NB4 (cell line): ENCODE data around the gene SMARCAL1.
"Not testable (repeated sequence)": the region's sequence is repeated elsewhere in the genome, so short reads cannot be mapped to it uniquely, and the experiment has no call there.

ENCODE experiments used
- DNase-seq: peaks from one replicate; pipeline ENCODE4 v3.0.0; 2010; ENCODE audit warnings: low read depth
- H3K4me3 ChIP-seq: one replicate; pipeline ENCODE4 v1.5.1; 2011; ENCODE audit warnings: mild to moderate bottlenecking, low read depth, low read length, moderate library complexity
- MYC ChIP-seq: IDR thresholded peaks from 2 replicates; pipeline ENCODE4 v1.6.1; 2011; ENCODE audit warnings: low read depth, low read length
- POLR2A ChIP-seq: IDR thresholded peaks from 2 replicates; pipeline ENCODE4 v1.6.1; 2011; ENCODE audit warnings: mild to moderate bottlenecking; ENCODE audit not compliant: insufficient read length; ENCODE audit errors: extremely low read depth
- TF ChIP-seq, protein P1 (sequence below): IDR thresholded peaks from 2 replicates; pipeline ENCODE4 v1.6.1; 2011; ENCODE audit warnings: low read depth, low read length
- TF ChIP-seq, protein P2 (sequence below): IDR thresholded peaks from one replicate; pipeline ENCODE4 v1.5.1; 2012; ENCODE audit warnings: low read depth, low read length

SMARCAL1 gene

DNA sequence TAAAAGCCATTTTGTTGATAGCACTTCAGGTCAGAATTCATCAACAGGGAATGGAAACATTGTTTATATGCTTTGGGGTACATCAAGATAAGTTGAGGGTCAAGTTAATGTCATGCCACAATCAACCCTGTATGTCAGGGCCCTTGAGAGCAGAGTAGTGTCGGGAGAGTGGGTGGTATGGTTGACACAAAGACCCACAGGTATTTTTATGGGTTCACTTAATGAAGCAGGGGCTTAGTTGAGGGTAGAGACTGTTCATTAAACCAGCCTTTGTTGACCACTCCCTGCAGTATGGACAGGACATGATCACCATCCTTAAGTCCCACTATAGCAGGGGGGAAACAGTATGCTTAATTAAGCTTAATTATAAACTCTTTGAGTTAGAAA, 92.1 kb downstream of the SMARCAL1 start:
- H3K4me3 ChIP-seq: no peak overlapping the region
- peak; percentile 34 for DNase-seq
- TF ChIP-seq POLR2A: peak; percentile 15
- TF ChIP-seq, protein P1, sequence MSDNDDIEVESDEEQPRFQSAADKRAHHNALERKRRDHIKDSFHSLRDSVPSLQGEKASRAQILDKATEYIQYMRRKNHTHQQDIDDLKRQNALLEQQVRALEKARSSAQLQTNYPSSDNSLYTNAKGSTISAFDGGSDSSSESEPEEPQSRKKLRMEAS: no peak

DNA sequence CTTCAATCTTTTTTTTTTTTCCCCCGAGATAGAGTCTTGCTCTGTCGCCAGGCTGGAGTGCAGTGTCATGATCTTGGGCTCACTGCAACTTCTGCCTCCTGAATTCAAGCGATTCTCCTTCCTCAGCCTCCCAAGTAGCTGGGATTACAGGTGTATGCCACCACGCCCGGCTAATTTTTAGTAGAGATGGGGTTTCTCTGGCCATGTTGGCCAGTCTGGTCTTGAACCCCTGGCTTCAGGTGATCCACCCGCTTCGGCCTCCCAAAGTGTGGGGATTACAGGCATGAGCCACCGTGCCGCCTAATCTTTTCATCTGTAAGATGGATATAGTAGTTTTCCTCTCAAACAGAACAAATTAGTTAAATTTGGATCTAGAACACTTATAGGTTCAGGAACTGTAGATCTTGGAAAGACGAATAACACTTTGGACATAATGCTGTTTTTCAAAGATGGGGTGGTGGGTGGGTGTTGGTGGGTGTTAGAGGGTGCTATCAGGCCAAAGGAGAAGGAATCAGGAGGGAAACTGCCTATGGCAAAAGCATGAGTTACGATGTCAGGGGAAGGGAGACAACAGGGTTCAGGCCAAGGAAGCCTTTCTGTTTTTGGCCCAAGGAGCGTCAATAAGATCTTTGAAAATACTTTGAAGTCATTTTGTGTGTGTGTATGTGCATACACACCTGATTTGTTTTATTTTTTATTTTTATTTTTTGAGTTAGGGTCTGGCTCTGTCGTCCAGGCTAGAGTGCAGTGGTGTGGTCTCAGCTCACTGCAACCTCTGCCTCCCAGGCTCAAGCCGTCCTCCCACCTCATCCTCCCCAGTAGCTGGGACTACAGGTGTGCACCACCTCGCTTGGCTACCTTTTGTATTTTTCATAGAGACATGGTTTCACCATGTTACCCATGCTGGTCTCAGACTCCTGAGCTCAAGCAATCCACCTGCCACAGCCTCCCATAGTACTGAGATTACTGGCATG, 93.1 kb downstream of the SMARCAL1 start:
- peak; percentile 45 for DNase-seq
- TF ChIP-seq, protein P1: no peak
- no peak for TF ChIP-seq POLR2A
- no peak for TF ChIP-seq MYC
- TF ChIP-seq, protein P2, sequence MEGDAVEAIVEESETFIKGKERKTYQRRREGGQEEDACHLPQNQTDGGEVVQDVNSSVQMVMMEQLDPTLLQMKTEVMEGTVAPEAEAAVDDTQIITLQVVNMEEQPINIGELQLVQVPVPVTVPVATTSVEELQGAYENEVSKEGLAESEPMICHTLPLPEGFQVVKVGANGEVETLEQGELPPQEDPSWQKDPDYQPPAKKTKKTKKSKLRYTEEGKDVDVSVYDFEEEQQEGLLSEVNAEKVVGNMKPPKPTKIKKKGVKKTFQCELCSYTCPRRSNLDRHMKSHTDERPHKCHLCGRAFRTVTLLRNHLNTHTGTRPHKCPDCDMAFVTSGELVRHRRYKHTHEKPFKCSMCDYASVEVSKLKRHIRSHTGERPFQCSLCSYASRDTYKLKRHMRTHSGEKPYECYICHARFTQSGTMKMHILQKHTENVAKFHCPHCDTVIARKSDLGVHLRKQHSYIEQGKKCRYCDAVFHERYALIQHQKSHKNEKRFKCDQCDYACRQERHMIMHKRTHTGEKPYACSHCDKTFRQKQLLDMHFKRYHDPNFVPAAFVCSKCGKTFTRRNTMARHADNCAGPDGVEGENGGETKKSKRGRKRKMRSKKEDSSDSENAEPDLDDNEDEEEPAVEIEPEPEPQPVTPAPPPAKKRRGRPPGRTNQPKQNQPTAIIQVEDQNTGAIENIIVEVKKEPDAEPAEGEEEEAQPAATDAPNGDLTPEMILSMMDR: no peak
- no peak overlapping the region for H3K4me3 ChIP-seq

DNA sequence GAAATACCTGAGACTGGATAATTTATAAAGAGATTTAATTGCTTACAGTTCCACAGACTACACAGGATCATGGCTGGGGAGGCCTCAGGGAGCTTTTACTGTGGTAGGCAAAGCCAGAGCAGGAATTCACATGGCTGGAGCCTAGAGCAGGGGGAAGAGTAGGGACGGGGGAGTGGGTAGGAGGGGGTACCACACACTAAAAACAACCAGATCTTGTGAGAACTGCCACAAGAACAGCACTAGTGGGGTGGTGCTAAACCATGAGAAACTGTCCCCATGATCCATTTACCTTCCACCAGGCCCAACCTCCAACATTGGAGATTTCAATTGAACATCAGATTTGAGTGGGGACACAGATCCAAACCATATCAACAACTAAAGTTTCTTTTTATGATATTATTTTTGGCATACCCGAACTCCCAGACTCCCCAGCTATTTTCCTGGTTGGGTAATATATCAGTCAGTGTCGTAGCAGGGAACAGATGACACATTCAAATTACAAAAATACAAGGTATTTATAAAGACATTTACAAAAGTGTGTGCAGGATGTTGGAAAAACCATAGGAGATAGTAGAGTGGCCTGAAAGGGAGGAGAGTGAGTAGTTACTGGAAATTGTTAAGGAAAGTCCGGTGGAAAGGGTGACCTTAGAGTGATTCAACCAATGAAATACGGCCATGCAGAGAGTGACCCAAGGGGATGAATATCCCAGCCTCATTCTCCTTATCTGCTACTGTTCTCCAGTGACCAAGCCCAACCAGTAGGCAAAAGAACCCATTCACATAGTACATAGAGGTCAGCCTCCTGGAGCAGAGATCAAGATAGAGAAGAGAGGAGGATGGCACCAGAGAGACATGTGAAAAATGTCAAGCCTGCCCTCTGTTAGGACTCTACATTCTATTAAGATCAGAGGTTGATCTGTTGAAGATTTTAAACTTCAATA, 95.2 kb downstream of the SMARCAL1 start:
- DNase-seq: peak; percentile 38
- TF ChIP-seq, protein P1: no peak
- TF ChIP-seq POLR2A: peak; percentile 38
- no peak overlapping the region for H3K4me3 ChIP-seq

DNA sequence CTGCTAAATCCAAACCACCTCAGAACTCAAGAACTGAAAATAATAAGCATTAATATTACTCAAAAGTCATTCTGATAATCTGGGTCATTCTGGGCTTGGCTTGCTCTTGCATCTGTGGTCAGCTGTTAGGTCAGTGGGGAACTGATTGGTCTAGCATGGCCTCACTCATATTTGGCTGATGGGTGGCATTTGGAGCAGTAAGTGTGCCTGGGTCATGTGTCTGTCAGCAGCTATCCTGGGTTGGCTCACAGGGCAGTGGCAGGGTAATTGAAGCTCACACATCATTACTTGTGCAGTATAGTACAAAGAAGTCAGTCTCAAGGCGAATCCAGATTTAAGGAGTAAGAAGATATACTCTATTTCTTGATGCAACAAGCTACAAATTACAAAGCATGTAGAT, 95.9 kb downstream of the SMARCAL1 start:
- no peak overlapping the region for H3K4me3 ChIP-seq
- no peak for TF ChIP-seq MYC
- DNase-seq: peak; percentile 27

DNA sequence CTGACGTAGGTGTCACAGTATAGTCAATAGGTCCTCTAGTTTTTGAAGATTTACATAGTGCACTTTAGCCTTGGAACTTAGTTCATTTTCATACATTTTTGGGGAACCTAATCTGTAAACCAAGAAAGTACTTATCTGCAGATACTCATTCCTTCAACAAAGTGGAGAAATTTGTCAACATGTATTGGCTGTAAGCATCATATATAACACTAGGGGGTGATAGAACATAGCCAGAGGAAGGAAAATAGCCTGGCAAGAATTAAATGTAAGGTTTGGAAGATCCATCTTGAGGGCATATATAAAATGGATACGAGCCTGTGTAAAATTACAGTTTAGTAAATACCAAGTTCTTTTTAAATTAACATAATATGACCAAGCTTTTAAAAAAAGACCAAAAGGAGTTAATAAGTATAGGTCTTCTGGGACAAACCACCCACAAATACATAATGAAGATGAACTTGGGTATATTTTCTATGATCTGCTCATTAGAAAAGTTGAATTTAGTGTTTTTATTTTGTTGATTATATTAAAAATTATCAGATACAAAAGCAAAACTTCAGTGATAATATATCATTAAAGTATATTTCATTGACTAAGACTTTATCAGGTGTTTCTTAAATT, 104.6 kb downstream of the SMARCAL1 start:
- no peak overlapping the region for H3K4me3 ChIP-seq
- DNase-seq: peak; percentile 70
- TF ChIP-seq, protein P2: peak; percentile 60
- TF ChIP-seq, protein P1: no peak
- TF ChIP-seq POLR2A: no peak

DNA sequence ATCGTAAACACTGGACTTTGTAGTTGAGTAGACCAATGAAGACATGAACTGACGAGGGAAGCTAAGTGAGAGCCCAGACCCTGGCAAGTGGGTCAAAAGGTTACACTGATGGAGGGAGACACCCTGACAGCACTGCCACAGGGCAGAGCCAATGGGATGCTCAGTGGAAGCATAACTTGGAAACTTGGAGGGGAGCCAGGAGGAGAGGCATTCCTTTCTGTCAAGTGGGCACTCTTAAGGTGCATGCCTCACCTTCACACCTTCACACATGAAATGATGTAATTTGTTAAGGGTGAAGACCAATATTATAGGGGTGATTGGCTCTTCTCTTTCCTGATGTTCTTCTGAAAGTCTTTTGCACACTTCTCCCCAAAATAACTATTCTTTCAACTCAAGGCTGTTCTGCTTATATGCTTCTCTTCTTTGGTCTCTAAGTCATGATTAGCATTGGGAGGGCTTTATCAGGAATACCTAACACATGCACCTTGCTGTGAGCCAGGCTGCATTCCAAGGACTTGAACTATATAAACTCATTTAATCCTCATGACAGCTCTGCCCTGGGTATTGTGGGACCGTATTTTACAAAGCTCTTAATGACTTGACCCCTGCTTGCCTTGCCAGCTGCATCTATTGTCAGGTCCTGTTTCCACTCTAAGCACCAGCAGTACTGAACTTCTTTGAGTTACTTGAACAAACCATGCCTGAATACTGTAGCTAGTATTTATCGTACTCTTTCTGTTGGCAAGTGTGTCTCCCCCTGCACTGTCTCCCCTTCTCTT, 105.4 kb downstream of the SMARCAL1 start:
- no peak overlapping the region for H3K4me3 ChIP-seq
- TF ChIP-seq MYC (no peak), POLR2A (no peak)
- TF ChIP-seq, protein P1: no peak
- TF ChIP-seq, protein P2: no peak
- no peak for DNase-seq

DNA sequence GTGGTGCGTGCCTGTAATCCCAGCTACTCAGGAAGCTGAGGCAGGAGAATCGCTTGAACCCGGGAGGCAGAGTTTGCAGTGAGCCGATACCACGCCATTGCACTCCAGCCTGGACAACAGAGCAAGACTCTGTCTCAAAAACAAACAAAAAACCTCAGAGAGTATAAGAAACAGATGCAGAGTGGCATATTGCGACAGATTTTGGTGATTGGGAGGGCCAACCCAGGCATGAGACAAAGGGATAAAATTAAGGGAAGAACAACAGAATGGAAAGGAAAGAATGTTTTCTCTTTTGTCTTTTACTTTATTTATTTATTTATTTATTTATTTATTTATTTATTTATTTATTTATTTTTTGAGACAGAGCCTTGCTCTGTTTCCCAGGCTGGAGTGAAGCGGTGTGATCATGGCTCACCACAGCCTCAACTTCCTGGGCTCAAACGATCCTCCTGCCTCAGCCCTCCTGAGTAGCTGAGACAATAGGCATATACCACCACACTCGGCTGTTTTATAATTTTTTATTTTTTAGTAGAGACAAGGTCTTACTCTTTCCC, 106.4 kb downstream of the SMARCAL1 start:
- H3K4me3 ChIP-seq, DNase-seq: not testable (repeated sequence)
